HUES64 (cell line): Measurements from ENCODE around the gene PTTG1. TPM values are rescaled to one million over a fixed set of nuclear protein-coding genes. Genes with fewer than 3 reads are reported as not detected.
A peak's percentile ranks its signal among the peaks of the same experiment; 100 is the strongest.

Experiments
- H3K27ac ChIP-seq: 2 replicates; pipeline ENCODE4 v1.7.0; 2013; ENCODE audit warnings: low read depth, low read length, inconsistent platforms
- H3K27me3 ChIP-seq: 2 replicates; pipeline ENCODE4 v1.6.1; 2013; ENCODE audit warnings: mild to moderate bottlenecking, low read length; ENCODE audit not compliant: insufficient read depth
- H3K36me3 ChIP-seq: 2 replicates; pipeline ENCODE4 v1.6.1; 2013; ENCODE audit warnings: mild to moderate bottlenecking, low read length; ENCODE audit not compliant: insufficient read depth
- H3K4me1 ChIP-seq: 2 replicates; pipeline ENCODE4 v1.6.1; 2013; ENCODE audit warnings: mild to moderate bottlenecking, low read length, moderate library complexity; ENCODE audit not compliant: insufficient read depth
- H3K4me3 ChIP-seq: 2 replicates; pipeline ENCODE4 v1.5.1; 2013; ENCODE audit warnings: mild to moderate bottlenecking, low read length, moderate library complexity
- H3K9ac ChIP-seq: 2 replicates; pipeline ENCODE4 v1.6.1; 2013; ENCODE audit warnings: mild to moderate bottlenecking, low read depth, low read length
- H3K9me3 ChIP-seq: 2 replicates; pipeline ENCODE4 v1.6.1; 2013; ENCODE audit warnings: low read depth, low read length; ENCODE audit not compliant: insufficient read depth
- WGBS: fragments of 150-250, 120-280 bp; methylation state at CpG from one replicate; pipeline ENCODE4 v1.1.7; 2013; ENCODE audit warnings: missing lambda C conversion rate; 5-methylcytosine and 5-hydroxymethylcytosine counted together
- polyA plus RNA-seq, 2 experiments: library from polyadenylated mRNA; stranded (reverse); fragments of 50-300 nt; gene quantifications; one replicate each; pipeline ENCODE4 v1.2.3, GENCODE V29; 2013

Gene PTTG1
- polyA plus RNA-seq (2013, experiment 1 of 2): 181 TPM
- 236 TPM for polyA plus RNA-seq (2013, experiment 2 of 2)

GRCh38 chr5:160421625-160422258 lies at the start of gene PTTG1:
Gene PTTG1 (plus strand): TSS chr5:160421855. CDS start chr5:160422313, 458 bp downstream.
- WGBS: under 1% methylated on average over 39 of the region's 39 CpGs
- Histone ChIP-seq H3K36me3 (peaks cover 45% of the 10 kb centered on the region), H3K9ac (peak within 1 kb of the TSS; percentile 73), H3K27ac (peak within 1 kb of the TSS; percentile 24), H3K27me3 (no peaks in the 10 kb centered on the region), H3K4me1 (peaks cover 34% of the 10 kb centered on the region), H3K4me3 (peak within 1 kb of the TSS; percentile 97), H3K9me3 (no peaks in the 10 kb centered on the region)

GRCh38 chr5:160375166-160375565 lies 46.5 kb upstream of the PTTG1 start:
- no peaks in the 10 kb centered on the region for H3K36me3 ChIP-seq
- H3K9ac ChIP-seq: no peak overlapping the region
- H3K4me1 ChIP-seq: 0 out of 2 replicates have a peak, but pooled peaks cover 8% of the 10 kb centered on the region
- H3K4me3 ChIP-seq: no peak overlapping the region
- H3K27me3 ChIP-seq: peaks cover 23% of the 10 kb centered on the region
- H3K27ac ChIP-seq: no peak overlapping the region
- H3K9me3 ChIP-seq: no peaks in the 10 kb centered on the region

GRCh38 chr5:160375701-160376100 lies 46.0 kb upstream of the PTTG1 start:
- Histone ChIP-seq H3K9me3 (no peaks in the 10 kb centered on the region), H3K4me1 (0 out of 2 replicates have a peak, but pooled peaks cover 9% of the 10 kb centered on the region), H3K27me3 (peaks cover 17% of the 10 kb centered on the region), H3K4me3 (no peak overlapping the region), H3K36me3 (no peaks in the 10 kb centered on the region), H3K9ac (no peak overlapping the region), H3K27ac (no peak overlapping the region)
- 92% methylated on average over 2 of the region's 2 CpGs for WGBS

GRCh38 chr5:160376416-160376815 lies 45.2 kb upstream of the PTTG1 start:
- Histone ChIP-seq H3K27ac (no peak overlapping the region), H3K4me1 (0 out of 2 replicates have a peak, but pooled peaks cover 7% of the 10 kb centered on the region), H3K9me3 (no peaks in the 10 kb centered on the region), H3K4me3 (no peak overlapping the region), H3K36me3 (no peaks in the 10 kb centered on the region), H3K27me3 (peaks cover 10% of the 10 kb centered on the region), H3K9ac (no peak overlapping the region)

- no peak overlapping the region for H3K27ac ChIP-seq
- H3K36me3 ChIP-seq: no peaks in the 10 kb centered on the region
- no peaks in the 10 kb centered on the region for H3K27me3 ChIP-seq
- 93% methylated on average over 2 of the region's 5 CpGs for WGBS
- no peak overlapping the region for H3K4me3 ChIP-seq
- H3K4me1 ChIP-seq: 0 out of 2 replicates have a peak, but pooled peaks cover 7% of the 10 kb centered on the region
- H3K9ac ChIP-seq: no peak overlapping the region
- H3K9me3 ChIP-seq: no peaks in the 10 kb centered on the region
Measured at GRCh38 chr5:160377651-160378050, 44.0 kb upstream of the PTTG1 start.

GRCh38 chr5:160378330-160378729 lies 43.3 kb upstream of the PTTG1 start:
- Histone ChIP-seq H3K36me3 (no peaks in the 10 kb centered on the region), H3K4me1 (0 out of 2 replicates have a peak, but pooled peaks cover 7% of the 10 kb centered on the region), H3K9me3 (no peaks in the 10 kb centered on the region), H3K4me3 (no peak overlapping the region), H3K9ac (no peak overlapping the region), H3K27ac (no peak overlapping the region), H3K27me3 (no peaks in the 10 kb centered on the region)
- WGBS: 67% methylated on average over 1 of the region's 2 CpGs

- H3K27ac ChIP-seq: no peak overlapping the region
- H3K9ac ChIP-seq: no peak overlapping the region
- H3K27me3 ChIP-seq: no peaks in the 10 kb centered on the region
- 73% methylated on average over 4 of the region's 4 CpGs for WGBS
- no peaks in the 10 kb centered on the region for H3K9me3 ChIP-seq
- H3K4me1 ChIP-seq: 0 out of 2 replicates have a peak, but pooled peaks cover 7% of the 10 kb centered on the region
- H3K36me3 ChIP-seq: no peaks in the 10 kb centered on the region
- no peak overlapping the region for H3K4me3 ChIP-seq
Measured at GRCh38 chr5:160379511-160379910, 42.1 kb upstream of the PTTG1 start.

GRCh38 chr5:160380041-160380440 lies 41.6 kb upstream of the PTTG1 start:
- Histone ChIP-seq H3K27me3 (no peaks in the 10 kb centered on the region), H3K4me1 (0 out of 2 replicates have a peak, but pooled peaks cover 7% of the 10 kb centered on the region), H3K36me3 (no peaks in the 10 kb centered on the region)

GRCh38 chr5:160382346-160382745 lies 39.3 kb upstream of the PTTG1 start:
- Histone ChIP-seq H3K27me3 (no peaks in the 10 kb centered on the region), H3K4me3 (no peak overlapping the region), H3K9me3 (peaks cover 1% of the 10 kb centered on the region; the same call in 1 of the 2 replicates), H3K36me3 (no peaks in the 10 kb centered on the region), H3K4me1 (0 out of 2 replicates have a peak, but pooled peaks cover 7% of the 10 kb centered on the region), H3K9ac (no peak overlapping the region), H3K27ac (no peak overlapping the region)
- 86% methylated on average over 3 of the region's 3 CpGs for WGBS

More at GRCh38 chr5:160380041-160380440, 41.6 kb upstream of the PTTG1 start:
- no peak overlapping the region for H3K27ac ChIP-seq
- 61% methylated on average over 2 of the region's 2 CpGs for WGBS
- no peak overlapping the region for H3K4me3 ChIP-seq
- H3K9me3 ChIP-seq: no peaks in the 10 kb centered on the region
- no peak overlapping the region for H3K9ac ChIP-seq

GRCh38 chr5:160384681-160385080 lies 37.0 kb upstream of the PTTG1 start:
- no peaks in the 10 kb centered on the region for H3K27me3 ChIP-seq
- peaks cover 7% of the 10 kb centered on the region; the same call in 1 of the 2 replicates for H3K9me3 ChIP-seq
- H3K4me3 ChIP-seq: no peak overlapping the region
- 0 out of 2 replicates have a peak, but pooled peaks cover 7% of the 10 kb centered on the region for H3K4me1 ChIP-seq
- no peak overlapping the region for H3K9ac ChIP-seq
- WGBS: 100% methylated on average over 1 of the region's 1 CpG
- H3K36me3 ChIP-seq: no peaks in the 10 kb centered on the region
- no peak overlapping the region for H3K27ac ChIP-seq

- H3K27me3 ChIP-seq: no peaks in the 10 kb centered on the region
- no peaks in the 10 kb centered on the region for H3K4me1 ChIP-seq
- H3K27ac ChIP-seq: no peak overlapping the region
- peaks cover 7% of the 10 kb centered on the region; the same call in 1 of the 2 replicates for H3K9me3 ChIP-seq
- no peak overlapping the region for H3K9ac ChIP-seq
- H3K36me3 ChIP-seq: no peaks in the 10 kb centered on the region
- no peak overlapping the region for H3K4me3 ChIP-seq
Measured at GRCh38 chr5:160385496-160385895, 36.2 kb upstream of the PTTG1 start.
